IPS-11a (cell line): ENCODE results near the gene GDAP2.
"Not testable (repeated sequence)": the region's sequence is repeated elsewhere in the genome, so short reads cannot be mapped to it uniquely, and the experiment has no call there.

Experiments
- H3K4me3 ChIP-seq: one replicate; pipeline ENCODE4 v1.5.1; 2013; ENCODE audit warnings: low read depth, low read length, control low read depth

GDAP2 gene

DNA sequence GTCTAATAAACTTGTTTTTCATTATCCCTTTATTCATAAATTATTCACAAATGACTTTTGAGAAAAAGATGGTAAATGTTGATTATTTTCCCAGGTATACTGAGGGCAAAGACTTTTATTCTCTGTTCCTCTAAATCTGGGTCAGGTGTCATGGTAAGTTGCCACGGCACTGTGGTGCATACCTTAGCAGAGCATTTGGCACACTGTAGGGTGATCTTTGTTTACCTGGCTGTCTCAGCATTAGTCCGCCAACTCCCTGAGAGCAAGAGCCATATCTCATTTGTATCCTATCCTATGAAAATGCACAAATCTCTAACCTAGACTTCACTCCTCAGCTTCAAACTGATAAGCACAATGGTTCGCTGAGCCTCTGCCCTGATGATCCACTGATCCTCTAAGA lies 24.9 kb downstream of the GDAP2 start:
- no peak overlapping the region for H3K4me3 ChIP-seq

DNA sequence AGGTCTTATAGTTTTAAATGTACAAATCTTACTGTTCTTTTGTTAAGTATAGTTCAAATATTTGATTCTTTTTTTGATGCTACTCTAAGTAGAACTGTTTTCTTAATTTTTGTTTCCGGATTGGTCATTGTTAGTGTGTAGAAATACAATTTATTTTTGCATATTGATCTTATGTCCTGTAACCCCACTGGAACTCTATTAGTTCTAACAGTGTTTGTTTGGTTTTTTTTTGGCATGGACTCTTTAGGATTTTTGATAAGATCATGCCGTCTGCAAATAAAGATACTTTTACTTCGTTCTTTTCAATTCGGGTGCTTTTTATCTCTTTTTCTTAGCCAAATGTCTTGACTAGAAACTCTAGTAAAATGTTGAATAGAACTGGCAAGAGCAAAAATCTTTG lies 26.5 kb downstream of the GDAP2 start:
- no peak overlapping the region for H3K4me3 ChIP-seq

DNA sequence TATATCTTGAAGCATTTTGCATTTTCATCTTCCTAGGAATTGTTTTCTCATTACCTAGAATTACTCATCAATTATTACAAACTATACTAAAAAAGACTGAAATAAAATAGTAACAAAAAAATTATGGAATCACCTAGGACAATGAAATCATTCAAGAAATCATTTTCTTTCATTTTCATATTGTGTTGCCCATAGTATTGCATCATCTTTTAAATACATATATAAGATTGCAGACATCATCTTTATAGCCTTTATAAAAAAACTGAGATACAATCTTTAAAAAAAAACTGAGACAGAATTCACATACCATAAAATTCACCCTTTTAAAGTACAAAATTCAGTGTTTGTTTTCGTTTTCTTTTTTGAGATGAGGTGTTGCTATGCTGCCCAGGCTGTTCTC lies 29.6 kb downstream of the GDAP2 start:
- H3K4me3 ChIP-seq: no peak overlapping the region

DNA sequence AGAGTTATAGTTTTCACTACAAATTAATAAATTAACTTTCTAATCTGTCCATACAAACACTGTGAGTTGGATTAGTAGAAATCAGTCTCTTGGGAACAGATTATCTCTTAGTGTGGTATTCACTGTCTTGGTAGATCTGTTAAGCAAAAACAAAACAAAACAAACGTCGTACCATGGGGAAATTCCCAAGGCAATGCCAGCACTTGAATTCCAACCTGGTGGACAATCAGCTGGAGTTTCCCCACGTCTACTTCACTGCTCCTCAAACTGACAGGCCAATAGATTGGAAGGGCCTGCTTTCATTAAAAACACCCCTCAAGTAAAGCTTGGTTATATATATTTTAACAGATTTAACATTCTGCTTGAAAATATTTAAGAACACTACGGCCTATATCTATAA lies 31.9 kb downstream of the GDAP2 start:
- no peak overlapping the region for H3K4me3 ChIP-seq

DNA sequence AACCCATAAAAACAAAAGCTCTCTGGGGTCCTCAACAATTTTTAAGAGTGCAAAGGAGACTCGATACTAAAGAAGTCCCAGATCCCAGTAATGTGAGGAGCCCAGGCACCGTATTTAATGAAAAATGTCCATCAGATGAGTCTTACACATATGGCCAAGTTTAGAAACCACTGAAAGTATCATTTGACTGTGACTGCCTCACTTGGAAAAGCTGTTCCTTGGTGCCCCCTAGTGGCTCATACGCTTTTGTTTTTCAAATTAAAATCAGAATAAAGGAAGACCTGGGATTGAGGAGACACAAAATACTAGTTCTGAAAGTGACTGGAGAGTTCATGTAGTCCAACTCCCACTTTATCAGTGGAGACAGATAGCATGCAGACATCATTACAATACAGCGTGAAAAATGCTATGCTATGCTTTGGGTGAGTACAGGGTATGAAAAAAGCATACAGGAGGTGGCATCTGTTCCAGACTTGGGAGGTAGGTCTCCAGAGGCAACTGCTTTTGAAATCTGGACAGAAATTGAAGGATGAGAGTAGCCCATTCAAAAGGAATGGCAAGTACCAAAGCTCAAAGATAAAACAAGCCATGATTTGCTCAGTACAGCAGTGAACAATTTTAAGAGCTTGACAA lies 33.8 kb downstream of the GDAP2 start:
- H3K4me3 ChIP-seq: no peak overlapping the region

DNA sequence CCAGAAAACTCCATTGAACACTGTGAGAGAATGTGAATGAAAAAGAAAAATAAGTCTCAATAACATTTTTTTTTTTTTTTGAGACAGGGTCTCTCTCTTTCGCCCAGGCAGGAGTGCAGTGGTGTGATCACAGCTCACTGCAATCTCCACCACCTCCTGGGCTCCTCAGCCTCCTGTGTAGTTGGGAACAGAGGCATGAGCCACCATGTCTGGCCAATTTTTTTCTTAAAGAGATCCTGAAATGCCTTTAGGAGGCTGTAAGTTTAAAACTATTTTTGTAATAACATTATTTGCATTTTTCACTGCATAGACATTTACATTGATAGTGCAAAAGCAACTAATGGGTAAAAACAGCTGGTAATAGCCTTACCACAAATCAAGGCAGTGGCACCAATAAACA lies 35.3 kb downstream of the GDAP2 start:
- no peak overlapping the region for H3K4me3 ChIP-seq

DNA sequence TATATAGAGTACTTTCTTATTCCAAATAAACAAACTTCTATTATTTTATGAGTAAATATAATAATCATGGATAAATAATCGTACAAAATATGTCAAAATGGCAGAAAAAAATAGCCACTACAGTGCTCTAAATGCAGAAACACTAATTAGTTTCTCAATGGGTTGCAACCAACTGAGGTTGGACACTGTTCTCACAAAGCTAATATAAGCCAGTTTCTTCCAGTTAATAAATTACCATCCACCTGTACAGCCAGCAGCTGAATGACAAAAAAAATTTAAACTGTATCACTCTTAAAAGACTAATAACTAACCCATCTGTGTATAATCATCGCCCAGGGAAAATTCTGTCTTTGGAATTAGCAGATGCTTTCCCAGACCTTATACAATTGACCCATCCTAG lies 36.9 kb downstream of the GDAP2 start:
- no peak overlapping the region for H3K4me3 ChIP-seq

DNA sequence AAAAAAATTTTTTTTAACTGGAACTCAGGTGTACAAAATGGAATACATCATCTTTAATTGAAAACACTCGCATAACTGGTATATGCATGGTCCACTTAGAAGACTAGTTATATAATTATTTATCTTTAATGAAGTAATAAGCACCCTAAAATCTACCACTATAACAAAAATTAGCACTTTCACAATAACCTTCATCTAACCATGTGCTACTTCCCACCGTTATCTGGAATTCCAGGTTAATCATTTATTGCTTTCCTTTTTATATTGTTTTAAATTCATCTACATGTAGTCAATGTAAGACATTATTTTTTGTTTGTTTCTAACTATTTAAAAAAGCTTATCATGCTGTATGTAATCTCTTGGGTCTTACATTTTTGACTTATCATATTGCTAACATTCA lies 39.0 kb downstream of the GDAP2 start:
- H3K4me3 ChIP-seq: no peak overlapping the region

- no peak overlapping the region for H3K4me3 ChIP-seq
These were observed 43.2 kb downstream of the GDAP2 start for GRCh38 chr1:117886101-117886795.

DNA sequence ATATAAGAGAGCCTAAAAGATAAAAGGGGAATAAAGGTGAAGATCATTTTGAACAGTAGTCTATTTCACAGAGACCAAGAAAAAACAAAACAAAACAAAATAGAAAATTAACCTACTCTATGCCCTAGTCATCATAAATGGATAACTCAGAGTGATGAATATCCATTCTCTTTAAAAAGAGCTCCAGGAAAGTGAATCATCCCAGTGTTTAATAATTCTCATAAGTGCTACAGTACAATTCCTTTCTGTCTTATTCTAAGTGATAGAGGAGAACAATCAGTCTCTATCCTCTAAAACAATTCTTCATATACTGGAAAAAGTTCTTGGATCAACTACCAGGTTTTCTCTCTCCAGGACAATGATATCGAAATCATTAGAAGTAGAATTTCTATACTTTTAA lies 45.8 kb downstream of the GDAP2 start:
- H3K4me3 ChIP-seq: no peak overlapping the region

GRCh38 chr1:117879284-117879683 lies 50.1 kb downstream of the GDAP2 start:
- H3K4me3 ChIP-seq: no peak overlapping the region

DNA sequence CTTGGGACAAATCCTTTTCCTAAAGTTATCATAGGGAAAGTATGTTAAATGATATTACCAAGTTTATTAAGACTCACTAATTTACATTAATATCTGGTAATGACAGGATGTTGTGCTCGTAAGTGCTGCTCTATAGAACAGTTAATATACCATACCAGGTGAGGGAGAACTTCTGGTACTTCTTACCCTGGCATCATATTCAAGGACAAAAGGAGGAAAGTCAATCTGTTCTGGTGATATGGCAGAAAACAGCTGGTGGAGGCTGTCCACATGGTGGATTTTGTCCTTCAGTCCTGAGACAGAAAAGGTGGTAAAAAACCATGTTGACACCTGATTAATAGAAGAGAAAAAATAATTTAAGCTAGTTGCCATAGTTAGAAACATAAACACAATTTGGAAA lies 51.6 kb downstream of the GDAP2 start:
- no peak overlapping the region for H3K4me3 ChIP-seq

DNA sequence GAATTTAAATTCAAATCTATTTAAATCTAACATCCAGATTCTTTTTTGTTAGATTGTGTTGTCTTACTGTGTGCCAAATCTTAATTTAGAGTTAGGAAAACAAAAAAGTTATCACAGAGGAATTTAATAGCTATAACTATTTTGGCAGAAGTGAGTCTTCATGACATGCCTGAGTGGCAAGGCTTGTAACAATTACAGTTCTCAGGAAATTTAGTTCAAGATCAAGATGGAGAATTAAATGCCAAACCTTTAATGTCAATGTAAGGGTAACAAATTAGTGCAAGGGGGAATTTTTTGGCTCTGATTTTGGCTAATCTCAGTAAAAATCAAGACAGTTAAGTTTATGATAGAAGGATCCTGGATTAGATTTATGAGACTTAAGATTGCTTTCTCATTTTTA lies 58.4 kb downstream of the GDAP2 start:
- no peak overlapping the region for H3K4me3 ChIP-seq

DNA sequence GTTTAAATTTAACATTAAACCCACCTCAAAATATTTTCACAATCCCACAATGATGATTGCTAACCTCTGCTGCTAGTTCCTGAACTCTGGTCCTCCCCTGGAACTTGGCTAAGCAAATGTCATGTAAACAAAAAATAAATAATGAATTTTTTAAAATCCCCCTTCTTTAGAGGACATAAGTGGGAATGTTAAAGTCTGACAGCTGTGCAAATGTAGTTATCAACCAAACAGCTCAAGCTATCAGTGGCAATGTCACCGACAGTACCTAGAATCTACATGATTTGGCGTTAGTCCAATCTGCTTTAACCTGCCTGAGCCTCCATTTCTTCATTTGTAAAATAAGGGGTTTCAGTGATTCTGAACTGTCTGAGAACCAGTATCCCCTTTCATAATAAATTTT lies 67.7 kb downstream of the GDAP2 start:
- H3K4me3 ChIP-seq: no peak overlapping the region

DNA sequence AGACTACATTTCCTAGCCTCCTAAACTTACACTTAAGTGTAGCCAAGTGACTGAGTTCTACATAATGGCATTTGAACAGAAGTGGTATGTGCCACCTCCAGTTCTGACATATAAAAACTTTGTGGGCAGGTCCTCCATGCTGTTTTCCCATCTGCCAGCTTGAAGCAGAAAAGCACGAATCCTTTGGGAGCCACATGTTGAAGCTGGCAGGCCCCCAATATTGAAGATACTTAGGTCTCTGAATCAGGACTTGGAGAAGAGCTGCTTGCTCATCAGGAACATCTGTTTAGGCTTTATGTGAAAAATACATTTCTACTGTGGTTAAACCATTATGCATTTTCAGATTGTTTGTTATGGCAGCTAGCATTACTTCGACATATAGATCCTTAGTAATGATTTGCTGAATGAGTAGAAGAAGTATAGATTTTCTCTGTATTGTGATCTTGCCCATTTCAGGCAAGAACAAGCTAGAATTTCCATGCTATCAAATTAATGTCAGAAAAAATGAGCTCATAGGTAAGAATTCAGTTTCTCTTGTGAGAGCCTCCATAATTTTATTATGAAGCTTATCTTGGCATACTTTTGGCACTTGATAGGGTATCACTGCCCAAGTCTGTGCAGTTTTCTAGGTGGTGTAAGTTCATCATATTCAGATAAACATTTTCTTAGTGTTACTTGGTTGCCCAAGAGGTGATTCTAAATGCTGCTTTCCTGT lies 68.4 kb downstream of the GDAP2 start:
- H3K4me3 ChIP-seq: no peak overlapping the region

DNA sequence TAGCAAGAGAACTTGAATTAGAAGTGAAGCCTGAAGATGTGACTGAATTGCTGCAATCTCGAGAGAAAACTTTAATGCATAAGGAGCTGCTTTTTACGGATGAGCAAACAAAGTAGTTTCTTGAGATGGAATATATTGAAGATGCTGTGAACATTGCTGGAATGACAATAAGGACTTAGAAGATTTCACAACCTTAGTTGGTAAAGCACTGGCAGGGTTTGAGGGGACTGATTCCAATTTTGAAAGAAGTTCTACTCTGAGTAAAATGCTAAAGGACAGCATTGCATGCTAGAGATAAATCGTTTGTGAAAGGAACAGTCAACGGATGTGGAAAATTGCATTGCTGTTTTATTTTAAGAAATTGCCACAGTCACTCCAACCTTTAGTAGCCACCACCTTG lies 69.5 kb downstream of the GDAP2 start:
- no peak overlapping the region for H3K4me3 ChIP-seq

DNA sequence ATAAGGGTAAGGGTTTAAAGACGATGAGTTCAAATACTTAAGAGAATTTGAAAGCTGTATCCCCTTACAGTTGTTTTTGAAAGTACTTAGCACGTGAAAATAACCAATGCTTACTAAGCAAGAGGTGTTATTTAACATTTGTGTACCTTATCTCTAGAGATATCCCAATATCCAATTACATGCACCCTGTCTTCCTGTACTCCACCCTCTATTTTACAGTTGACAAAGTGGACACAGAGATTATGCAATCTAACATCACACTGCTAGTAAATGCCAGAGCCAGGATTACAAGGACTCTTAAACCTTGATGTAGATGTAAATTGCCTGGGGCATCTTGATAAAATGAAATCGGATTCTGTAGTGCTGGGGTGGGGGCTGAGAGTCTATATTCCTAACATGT lies 72.0 kb downstream of the GDAP2 start:
- no peak overlapping the region for H3K4me3 ChIP-seq

DNA sequence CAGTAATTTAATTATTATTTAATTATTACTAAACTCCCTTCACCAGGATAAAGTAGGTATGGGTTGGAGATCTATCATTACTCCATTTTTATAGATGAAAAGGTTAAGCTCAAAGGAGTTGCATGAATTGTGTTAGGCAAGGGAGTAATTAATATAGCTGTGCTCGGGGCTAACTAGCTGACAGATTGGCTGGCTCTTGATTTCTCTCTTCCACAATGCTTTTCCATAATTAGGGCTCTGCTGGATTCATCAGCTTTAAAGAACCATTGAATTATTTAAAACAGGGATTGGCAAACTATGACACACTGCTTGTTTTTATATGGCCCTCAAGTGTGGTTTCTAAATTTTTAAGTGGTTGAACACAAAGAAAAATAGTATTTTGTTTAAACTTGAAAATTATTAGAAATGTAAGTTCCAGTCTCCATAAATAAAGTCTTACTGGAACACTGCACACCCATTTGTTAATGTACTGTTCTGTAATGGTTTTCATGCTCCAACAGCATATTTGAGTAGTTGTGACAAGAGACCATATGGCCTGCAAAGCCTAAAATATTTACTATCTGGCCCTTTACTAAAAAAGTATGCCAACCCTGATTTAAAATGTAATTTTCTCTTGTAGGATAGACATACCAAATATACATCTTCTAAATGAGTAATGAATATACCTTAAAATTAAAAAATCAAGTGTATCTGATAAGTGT lies 76.4 kb downstream of the GDAP2 start:
- no peak overlapping the region for H3K4me3 ChIP-seq

GRCh38 chr1:117851687-117852086 lies 77.7 kb downstream of the GDAP2 start:
- H3K4me3 ChIP-seq: no peak overlapping the region

GRCh38 chr1:117846674-117847425 lies 82.6 kb downstream of the GDAP2 start:
- H3K4me3 ChIP-seq: no peak overlapping the region

DNA sequence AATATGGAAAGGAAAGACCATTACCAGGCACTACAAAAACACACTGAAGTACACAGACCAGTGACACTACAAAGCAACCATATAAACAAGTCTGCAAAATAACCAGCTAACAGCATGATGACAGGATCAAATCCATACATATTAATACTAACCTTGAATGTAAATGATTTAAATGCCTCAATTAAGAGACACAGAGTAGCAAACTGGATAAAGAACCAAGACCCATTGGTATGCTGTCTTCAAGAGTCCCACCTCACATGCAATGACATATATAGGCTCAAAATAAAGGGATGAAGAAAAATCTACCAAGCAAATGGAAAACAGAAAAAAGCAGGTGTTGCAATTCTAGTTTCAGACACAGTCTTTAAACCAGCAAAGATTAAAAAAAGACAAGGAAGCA lies 84.9 kb downstream of the GDAP2 start:
- H3K4me3 ChIP-seq: not testable (repeated sequence)
